Erythroblast (primary cell): ENCODE measurements around the gene FAM136A.

Source experiments
- GATA1 ChIP-seq: IDR thresholded peaks from 2 replicates; pipeline ENCODE4 v1.6.1; 2011; ENCODE audit warnings: low read depth, mild to moderate bottlenecking, control low read depth, low read length, moderate library complexity
- POLR2A ChIP-seq: IDR thresholded peaks from 2 replicates; pipeline ENCODE4 v1.6.1; 2011; ENCODE audit warnings: mild to moderate bottlenecking, low read length

- TF ChIP-seq POLR2A: no peak
- TF ChIP-seq GATA1: no peak
Observed at GRCh38 chr2:70255637-70256314, 46.1 kb downstream of the FAM136A start.
